HEK293 (cell line): ENCODE measurements around the gene DOCK4.

Experiments used
- ZNF121 ChIP-seq: fragments of 450-650 bp; formaldehyde crosslinking; IDR thresholded peaks from 2 replicates; pipeline ENCODE4 v1.5.1; 2016; ENCODE audit warnings: missing biosample characterization, missing genetic modification characterization
- ZNF266 ChIP-seq: fragments of 450-650 bp; formaldehyde crosslinking; IDR thresholded peaks from 2 replicates; pipeline ENCODE4 v1.5.1; 2016; ENCODE audit warnings: missing biosample characterization, missing genetic modification characterization, low read depth
- TF ChIP-seq, protein P1 (sequence below): fragments of 450-650 bp; formaldehyde crosslinking; IDR thresholded peaks from 2 replicates; pipeline ENCODE4 v1.5.1; 2016; ENCODE audit warnings: missing biosample characterization, missing genetic modification characterization
- TF ChIP-seq, protein P2 (sequence below): fragments of 450-650 bp; IDR thresholded peaks from 2 replicates; pipeline ENCODE4 v1.5.1; 2018; ENCODE audit warnings: missing biosample characterization, mild to moderate bottlenecking, missing genetic modification characterization
- TF ChIP-seq, protein P3 (sequence below): fragments of 450-650 bp; formaldehyde crosslinking; IDR thresholded peaks from 2 replicates; pipeline ENCODE4 v1.5.1; 2016; ENCODE audit warnings: missing biosample characterization, missing genetic modification characterization
- TF ChIP-seq, protein P4 (sequence below): sonication (generic); formaldehyde crosslinking; IDR thresholded peaks from 2 replicates; pipeline ENCODE4 v1.8.1; 2022; ENCODE audit warnings: mild to moderate bottlenecking, moderate library complexity, missing genetic modification reagents

DNA sequence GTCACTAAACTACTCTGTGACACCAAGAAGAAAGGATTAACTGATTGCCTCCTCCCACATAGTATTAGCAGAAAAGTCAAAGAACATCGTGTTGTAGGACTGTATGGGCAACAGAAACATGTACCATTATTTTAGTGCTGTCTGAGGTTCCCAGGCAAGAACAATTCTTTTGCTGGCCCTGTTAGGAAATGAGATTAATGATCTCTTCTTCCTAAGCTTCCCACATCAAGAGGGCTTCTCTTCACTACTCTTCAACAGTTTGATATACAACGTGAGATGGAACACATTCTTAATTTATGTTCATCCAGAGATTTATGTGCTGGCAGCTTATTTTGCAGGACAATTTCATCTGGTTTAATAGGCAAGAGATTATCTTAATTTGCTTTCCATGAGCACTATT, 219.6 kb downstream of the DOCK4 start:
- TF ChIP-seq, protein P1, sequence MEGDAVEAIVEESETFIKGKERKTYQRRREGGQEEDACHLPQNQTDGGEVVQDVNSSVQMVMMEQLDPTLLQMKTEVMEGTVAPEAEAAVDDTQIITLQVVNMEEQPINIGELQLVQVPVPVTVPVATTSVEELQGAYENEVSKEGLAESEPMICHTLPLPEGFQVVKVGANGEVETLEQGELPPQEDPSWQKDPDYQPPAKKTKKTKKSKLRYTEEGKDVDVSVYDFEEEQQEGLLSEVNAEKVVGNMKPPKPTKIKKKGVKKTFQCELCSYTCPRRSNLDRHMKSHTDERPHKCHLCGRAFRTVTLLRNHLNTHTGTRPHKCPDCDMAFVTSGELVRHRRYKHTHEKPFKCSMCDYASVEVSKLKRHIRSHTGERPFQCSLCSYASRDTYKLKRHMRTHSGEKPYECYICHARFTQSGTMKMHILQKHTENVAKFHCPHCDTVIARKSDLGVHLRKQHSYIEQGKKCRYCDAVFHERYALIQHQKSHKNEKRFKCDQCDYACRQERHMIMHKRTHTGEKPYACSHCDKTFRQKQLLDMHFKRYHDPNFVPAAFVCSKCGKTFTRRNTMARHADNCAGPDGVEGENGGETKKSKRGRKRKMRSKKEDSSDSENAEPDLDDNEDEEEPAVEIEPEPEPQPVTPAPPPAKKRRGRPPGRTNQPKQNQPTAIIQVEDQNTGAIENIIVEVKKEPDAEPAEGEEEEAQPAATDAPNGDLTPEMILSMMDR (tag by site-specific recombination), result no peak
- TF ChIP-seq, protein P2, sequence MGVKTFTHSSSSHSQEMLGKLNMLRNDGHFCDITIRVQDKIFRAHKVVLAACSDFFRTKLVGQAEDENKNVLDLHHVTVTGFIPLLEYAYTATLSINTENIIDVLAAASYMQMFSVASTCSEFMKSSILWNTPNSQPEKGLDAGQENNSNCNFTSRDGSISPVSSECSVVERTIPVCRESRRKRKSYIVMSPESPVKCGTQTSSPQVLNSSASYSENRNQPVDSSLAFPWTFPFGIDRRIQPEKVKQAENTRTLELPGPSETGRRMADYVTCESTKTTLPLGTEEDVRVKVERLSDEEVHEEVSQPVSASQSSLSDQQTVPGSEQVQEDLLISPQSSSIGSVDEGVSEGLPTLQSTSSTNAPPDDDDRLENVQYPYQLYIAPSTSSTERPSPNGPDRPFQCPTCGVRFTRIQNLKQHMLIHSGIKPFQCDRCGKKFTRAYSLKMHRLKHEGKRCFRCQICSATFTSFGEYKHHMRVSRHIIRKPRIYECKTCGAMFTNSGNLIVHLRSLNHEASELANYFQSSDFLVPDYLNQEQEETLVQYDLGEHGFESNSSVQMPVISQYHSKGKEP, result no peak
- TF ChIP-seq ZNF266 (tag by site-specific recombination) (no peak), ZNF121 (tag by site-specific recombination) (no peak)
- TF ChIP-seq, protein P3, sequence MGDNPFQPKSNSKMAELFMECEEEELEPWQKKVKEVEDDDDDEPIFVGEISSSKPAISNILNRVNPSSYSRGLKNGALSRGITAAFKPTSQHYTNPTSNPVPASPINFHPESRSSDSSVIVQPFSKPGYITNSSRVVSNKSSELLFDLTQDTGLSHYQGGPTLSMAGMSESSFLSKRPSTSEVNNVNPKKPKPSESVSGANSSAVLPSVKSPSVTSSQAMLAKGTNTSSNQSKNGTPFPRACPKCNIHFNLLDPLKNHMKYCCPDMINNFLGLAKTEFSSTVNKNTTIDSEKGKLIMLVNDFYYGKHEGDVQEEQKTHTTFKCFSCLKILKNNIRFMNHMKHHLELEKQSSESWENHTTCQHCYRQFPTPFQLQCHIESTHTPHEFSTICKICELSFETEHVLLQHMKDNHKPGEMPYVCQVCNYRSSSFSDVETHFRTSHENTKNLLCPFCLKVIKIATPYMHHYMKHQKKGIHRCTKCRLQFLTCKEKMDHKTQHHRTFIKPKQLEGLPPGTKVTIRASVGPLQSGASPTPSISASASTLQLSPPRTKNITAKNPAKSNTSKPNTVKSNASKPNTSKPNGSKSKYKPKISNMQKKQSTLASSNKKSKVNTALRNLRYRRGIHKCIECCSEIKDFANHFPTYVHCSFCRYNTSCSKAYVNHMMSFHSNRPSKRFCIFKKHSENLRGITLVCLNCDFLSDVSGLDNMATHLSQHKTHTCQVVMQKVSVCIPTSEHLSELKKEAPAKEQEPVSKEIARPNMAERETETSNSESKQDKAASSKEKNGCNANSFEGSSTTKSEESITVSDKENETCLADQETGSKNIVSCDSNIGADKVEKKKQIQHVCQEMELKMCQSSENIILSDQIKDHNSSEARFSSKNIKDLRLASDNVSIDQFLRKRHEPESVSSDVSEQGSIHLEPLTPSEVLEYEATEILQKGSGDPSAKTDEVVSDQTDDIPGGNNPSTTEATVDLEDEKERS (tag by site-specific recombination), result no peak
- TF ChIP-seq, protein P4, sequence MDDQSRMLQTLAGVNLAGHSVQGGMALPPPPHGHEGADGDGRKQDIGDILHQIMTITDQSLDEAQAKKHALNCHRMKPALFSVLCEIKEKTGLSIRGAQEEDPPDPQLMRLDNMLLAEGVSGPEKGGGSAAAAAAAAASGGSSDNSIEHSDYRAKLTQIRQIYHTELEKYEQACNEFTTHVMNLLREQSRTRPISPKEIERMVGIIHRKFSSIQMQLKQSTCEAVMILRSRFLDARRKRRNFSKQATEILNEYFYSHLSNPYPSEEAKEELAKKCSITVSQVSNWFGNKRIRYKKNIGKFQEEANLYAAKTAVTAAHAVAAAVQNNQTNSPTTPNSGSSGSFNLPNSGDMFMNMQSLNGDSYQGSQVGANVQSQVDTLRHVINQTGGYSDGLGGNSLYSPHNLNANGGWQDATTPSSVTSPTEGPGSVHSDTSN (CRISPR knock-in tag), result no peak
